GM18511 (cell line): ENCODE data around the gene IRF6.

Experiments used
- ATAC-seq: cut with Tn5 transposase; IDR thresholded peaks from one replicate; pipeline ENCODE4 v1.9.1; 2021; ENCODE audit warnings: mild to moderate bottlenecking, moderate library complexity; ENCODE audit not compliant: unreplicated experiment

The IRF6 gene

DNA sequence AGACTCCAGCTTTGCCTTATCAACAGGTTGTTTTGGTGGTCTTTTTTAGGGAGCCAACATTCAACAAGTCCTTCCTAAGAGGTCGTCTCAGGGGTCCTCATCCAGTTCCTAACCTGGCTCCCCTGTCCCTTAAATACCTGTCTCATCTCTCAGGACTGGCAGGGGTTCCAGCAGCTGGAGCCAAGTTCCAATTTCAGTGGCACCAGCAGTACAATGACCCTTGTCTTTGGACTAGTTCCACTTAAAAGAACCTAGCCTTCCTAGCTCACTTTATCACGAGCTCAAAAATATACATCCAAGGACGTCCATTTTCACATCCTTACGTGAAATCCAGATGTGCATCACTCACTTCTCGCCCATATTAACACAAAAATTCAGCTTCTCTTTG lies 68.8 kb downstream of the IRF6 start:
- ATAC-seq = no peak

DNA sequence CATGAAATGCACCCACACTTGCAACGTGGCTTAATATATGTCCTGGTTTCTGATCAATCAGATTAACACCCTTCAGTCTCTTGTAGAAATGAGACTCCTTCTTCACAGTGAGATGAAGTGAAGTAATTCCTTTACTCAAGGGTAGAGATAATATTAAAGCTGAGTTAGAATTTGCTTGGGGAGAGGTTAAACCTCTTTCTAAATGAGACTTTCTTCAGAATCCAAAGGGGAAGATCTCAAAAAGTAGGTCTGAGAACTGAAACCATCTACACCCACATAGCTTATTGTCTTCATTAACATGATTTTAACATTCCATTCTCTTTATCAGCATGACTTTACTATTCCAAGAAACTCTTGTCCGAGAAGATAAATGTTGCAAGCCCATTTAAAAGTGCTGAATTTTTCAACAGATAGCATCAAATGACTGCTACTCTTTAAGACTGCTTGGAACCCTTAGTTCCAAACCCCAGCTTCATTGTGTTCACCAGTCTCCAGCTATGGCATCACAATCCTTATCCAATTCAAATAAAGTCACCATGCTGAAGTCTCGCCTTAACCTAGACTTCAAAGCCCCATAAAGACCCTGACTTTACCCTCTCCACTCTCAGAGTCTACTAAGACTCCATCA lies 69.3 kb downstream of the IRF6 start:
- ATAC-seq = no peak
